Bone marrow (tissue), 2 donors: Measurements from ENCODE around the gene ALG9.

Source experiments
- DNase-seq, 2 donors: peaks; one replicate each; lab custom pipeline; 2025; lab: John Stamatoyannopoulos, UW

ALG9 gene

GRCh38 chr11:111765984-111766833 lies 105.2 kb downstream of the ALG9 start, which contains the start of gene PPP2R1B:
PPP2R1B (minus strand) TSS chr11:111766389; CDS start chr11:111766361, 28 bp downstream.
- peak; percentile 61 to 74 for DNase-seq

GRCh38 chr11:111765320-111765983 lies 105.9 kb downstream of the ALG9 start:
- no peak for DNase-seq

- no peak for DNase-seq
Observed at GRCh38 chr11:111764621-111765020, 106.8 kb downstream of the ALG9 start.

GRCh38 chr11:111762981-111763643 lies 108.3 kb downstream of the ALG9 start:
- no peak for DNase-seq

- no peak for DNase-seq
Observed at GRCh38 chr11:111762526-111762925, 108.9 kb downstream of the ALG9 start.

GRCh38 chr11:111761036-111761435 lies 110.3 kb downstream of the ALG9 start:
- DNase-seq = no peak

- DNase-seq = no peak
Observed at GRCh38 chr11:111759778-111760407, 111.5 kb downstream of the ALG9 start.

GRCh38 chr11:111759376-111759775 lies 112.0 kb downstream of the ALG9 start:
- DNase-seq = no peak

- no peak for DNase-seq
Observed at GRCh38 chr11:111756097-111756496, 115.3 kb downstream of the ALG9 start.

GRCh38 chr11:111749646-111750045 lies 121.7 kb downstream of the ALG9 start:
- no peak for DNase-seq

GRCh38 chr11:111748035-111748804 lies 123.2 kb downstream of the ALG9 start:
- no peak for DNase-seq

GRCh38 chr11:111745719-111746504 lies 125.5 kb downstream of the ALG9 start:
- no peak for DNase-seq

- no peak for DNase-seq
Observed at GRCh38 chr11:111743700-111744099, 127.7 kb downstream of the ALG9 start.

GRCh38 chr11:111741751-111742150 lies 129.6 kb downstream of the ALG9 start:
- DNase-seq = no peak

- DNase-seq = no peak
Observed at GRCh38 chr11:111739299-111739698, 132.1 kb downstream of the ALG9 start.

GRCh38 chr11:111737444-111738210 lies 133.8 kb downstream of the ALG9 start:
- DNase-seq = no peak

- DNase-seq = no peak
Observed at GRCh38 chr11:111736621-111737443, 134.5 kb downstream of the ALG9 start.
